Epithelial cell of prostate (primary cell): ENCODE data around the gene RAB6B.

Source experiments
- DNase-seq: peaks from one replicate; pipeline ENCODE4 v3.0.0-alpha.2; 2011; ENCODE audit warnings: low read depth, low spot score
- H3K27ac ChIP-seq: fragments of 450-650 bp; 2 replicates; pipeline ENCODE4 v1.5.1; 2017; ENCODE audit warnings: mild to moderate bottlenecking

The RAB6B gene

DNA sequence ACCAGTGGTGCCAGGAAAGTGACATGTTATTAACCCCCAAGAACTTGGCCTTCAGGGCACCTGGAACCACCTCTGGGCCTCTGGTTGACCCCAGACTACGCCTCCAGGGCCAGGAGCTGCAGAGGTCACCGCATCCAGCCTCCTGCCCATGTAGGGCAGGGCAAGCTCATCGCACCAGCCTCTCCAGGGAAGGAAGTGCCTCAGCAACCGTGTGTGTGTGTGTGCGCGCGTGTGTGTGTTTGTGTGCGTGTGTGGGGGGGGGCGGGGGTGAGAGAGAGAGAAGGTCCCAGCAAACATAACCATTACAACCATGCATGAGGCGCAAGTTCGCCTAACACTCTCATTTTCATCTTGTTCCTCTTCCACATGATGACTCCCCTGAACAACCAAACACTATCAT is 31.8 kb downstream of the RAB6B start:
- H3K27ac ChIP-seq = no peak overlapping the region
- DNase-seq = no peak

GRCh38 chr3:133862161-133862560 is 33.5 kb downstream of the RAB6B start:
- no peak overlapping the region for H3K27ac ChIP-seq
- DNase-seq = no peak

DNA sequence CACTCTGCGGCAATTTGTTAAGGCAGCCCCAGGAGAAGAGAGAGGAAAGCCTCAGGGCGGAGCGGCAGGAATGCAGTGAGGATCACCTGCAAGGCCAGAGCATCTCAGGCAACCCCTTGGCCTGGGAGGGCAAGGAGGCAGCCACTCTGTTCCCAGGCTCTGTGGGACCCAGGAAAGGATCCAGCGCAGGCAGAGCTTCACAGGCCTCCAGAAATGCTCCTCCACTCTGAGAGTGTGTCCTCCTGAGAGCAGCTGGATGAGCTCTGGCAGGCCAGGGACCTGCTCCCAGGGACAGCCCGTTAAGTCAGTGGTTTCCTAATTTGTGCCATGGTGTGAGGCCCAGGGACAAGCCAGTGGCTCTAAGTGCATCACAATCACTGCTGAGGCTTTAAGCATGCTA is 35.2 kb downstream of the RAB6B start:
- no peak overlapping the region for H3K27ac ChIP-seq

GRCh38 chr3:133859381-133860234 is 36.1 kb downstream of the RAB6B start:
- no peak overlapping the region for H3K27ac ChIP-seq
- no peak for DNase-seq

More for the DNA sequence above, 35.2 kb downstream of the RAB6B start:
- no peak for DNase-seq

GRCh38 chr3:133857767-133858166 is 37.9 kb downstream of the RAB6B start:
- H3K27ac ChIP-seq = no peak overlapping the region
- no peak for DNase-seq

DNA sequence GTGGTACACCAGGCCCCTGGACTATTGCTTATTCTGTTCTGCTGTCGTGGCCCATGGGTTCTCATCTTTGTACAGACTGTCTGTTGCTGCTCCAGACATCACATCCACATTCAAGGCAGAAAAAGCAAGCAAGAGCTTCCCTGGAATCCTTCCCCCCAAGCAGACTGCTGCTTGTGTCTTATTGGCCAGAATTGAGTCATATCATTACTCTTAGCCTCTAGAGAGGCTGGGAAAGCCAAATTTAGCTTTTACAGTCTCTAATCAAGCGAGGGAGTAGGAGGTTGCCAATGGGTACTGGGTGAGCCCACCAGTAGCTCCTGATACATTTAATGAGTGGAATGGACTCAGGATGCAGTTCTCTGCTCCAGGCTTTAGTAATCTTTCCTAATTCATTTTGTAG is 39.4 kb downstream of the RAB6B start:
- H3K27ac ChIP-seq = no peak overlapping the region
- DNase-seq = no peak

GRCh38 chr3:133855772-133856171 is 39.9 kb downstream of the RAB6B start:
- H3K27ac ChIP-seq = no peak overlapping the region
- DNase-seq = no peak

DNA sequence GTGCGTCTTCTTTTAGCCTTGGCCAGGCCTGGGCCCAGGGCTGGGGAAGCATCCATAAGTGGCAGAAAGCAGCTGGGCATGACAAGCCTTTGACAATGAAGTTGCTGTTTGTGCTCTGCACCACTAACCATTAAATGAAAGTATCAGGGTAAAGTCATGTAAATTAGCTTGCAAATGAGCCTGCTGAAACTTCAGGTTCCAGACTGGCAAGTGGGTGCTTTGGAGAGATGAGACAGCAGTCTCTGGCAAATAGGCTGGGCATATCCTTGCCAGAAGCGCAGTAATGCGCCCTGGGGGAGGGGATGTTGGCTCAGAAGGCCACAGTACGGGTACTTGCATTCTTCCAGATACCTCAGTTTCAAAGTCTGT is 40.7 kb downstream of the RAB6B start:
- DNase-seq = no peak
- no peak overlapping the region for H3K27ac ChIP-seq

DNA sequence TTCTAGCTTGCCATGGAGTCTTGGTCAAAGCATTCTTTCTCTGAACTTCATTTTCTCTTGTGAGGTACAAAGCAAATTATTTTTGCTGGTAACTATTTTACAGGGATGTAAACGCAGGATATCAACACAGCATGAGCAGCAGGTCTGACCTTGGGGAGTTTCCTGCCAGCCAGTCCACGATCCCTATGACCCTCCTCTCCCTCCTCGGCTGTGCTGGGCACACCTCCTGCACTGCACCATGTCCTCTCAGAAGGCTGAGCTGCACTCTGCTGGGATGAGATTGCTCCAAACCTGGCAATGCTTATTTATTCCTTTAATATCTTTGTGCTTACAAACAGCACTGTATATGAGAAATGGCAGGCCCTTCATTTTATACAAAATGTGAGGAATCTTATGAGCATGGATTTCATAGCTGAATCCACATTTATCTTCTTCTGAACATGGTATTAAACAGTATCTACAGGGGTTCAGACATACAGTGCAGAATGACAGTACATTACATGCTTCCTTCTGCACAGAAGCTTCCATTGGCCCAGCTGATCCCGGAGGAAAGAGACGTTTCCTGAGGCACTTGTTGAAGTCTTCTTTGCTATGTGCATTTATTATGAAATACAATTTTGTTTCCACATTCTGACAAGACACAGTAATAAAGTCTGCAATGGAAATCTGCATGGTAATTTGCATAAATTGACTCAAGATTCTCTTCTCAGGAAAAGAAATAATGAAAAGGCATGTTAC is 41.2 kb downstream of the RAB6B start:
- no peak overlapping the region for H3K27ac ChIP-seq

DNA sequence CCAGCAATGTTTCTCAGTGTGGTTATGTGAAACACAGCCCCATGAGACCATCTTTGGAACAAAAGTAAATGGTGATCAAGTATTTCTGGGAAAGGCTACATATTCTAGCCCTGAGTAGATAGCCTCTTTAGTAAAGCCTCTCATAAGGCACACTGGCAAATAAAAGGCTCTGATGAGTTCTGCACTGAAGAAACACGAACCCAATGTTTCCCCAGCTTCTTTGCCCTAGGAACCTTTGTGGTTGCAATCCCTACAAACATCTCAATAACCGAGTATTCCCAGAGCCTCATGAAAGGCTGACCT is 41.8 kb downstream of the RAB6B start:
- DNase-seq = no peak
- no peak overlapping the region for H3K27ac ChIP-seq

More for the DNA sequence above, 41.2 kb downstream of the RAB6B start:
- DNase-seq = no peak

DNA sequence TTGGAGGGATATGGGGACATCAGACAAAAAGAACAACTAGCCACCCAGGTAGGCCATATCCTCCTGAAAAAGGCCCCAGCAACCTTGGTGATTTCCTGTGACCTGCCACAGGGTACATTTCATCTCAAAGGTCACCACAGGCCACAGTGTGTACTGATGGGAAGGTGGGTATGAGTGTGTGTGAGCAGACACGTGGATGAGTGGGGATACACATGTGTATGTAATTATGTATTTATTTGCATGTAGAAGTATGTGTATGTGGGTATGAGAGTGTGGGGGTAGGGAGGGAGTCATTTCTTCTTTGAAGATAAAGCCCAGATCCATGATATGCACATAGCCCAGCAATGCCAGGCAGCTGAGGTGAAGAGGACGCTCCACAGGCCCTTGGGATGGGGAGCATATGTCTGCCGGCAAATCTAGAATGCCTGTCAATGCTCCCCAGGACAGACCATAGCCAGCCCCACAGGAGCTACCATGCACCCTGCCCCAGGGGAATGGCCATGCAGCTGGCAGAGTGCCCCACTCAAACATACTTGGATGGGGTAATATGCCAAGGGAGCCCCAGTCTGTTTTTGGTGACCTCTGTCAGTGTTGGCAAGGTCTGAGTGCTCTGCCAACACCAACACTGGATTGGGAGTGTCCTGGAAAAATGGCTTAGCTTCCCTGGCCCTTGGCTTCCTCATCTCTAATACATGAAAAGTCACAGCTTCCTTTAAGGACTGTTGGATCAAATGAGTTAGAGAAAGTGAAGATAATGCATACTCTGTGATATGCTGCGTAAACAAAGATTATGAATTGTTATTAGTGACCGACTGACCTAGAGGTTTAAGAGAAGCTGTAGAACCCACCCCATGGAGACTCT is 42.4 kb downstream of the RAB6B start:
- no peak for DNase-seq
- no peak overlapping the region for H3K27ac ChIP-seq

GRCh38 chr3:133851931-133852330 is 43.8 kb downstream of the RAB6B start:
- DNase-seq = no peak
- no peak overlapping the region for H3K27ac ChIP-seq

- no peak overlapping the region for H3K27ac ChIP-seq
- no peak for DNase-seq
Measured at GRCh38 chr3:133851266-133851906, 44.3 kb downstream of the RAB6B start.

- no peak for DNase-seq
- H3K27ac ChIP-seq = no peak overlapping the region
Measured at GRCh38 chr3:133850034-133850433, 45.6 kb downstream of the RAB6B start.

- no peak overlapping the region for H3K27ac ChIP-seq
- DNase-seq = no peak
Measured at GRCh38 chr3:133849346-133849745, 46.3 kb downstream of the RAB6B start.

GRCh38 chr3:133845127-133845526 is 50.6 kb downstream of the RAB6B start:
- no peak for DNase-seq
- no peak overlapping the region for H3K27ac ChIP-seq

DNA sequence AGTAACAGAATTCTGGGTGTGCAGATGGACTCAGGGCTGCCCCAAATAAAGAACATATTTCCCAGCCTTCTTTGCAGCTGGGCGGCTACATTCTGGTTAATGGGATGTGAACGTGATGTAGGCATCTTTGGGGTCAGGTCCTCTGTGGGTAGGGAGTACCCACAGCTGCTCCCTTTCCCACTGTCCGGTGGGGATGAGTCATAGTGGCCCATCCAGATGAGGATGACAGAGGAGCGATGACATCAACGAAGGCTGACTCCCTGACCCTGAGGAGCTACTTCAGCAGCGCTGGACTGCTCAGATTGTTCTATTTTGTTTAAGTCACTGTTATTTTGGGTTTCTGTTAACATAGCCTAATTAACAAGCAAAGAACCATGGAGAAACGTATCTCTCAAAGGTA is 52.0 kb downstream of the RAB6B start:
- no peak overlapping the region for H3K27ac ChIP-seq
- no peak for DNase-seq

DNA sequence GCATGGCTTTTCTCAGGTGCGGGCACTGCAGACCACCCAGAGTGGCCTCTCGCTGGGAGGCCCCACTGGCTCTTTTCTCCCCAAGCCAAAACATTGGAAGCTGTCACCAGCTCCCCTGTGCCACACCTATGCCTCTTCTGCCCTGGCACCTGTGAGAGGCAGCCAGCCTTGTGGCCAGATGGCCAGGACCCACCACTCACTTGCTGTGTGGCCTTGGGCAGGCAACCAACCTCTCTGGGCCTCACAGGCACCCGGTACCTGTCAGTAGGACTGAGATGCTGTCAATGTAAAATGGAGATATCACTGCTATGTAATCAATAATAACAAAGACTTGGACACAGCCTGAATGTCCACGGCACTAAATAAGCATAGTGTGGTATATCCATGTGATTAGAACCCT is 53.5 kb downstream of the RAB6B start:
- H3K27ac ChIP-seq = no peak overlapping the region
- no peak for DNase-seq

- DNase-seq = no peak
- H3K27ac ChIP-seq = no peak overlapping the region
Measured at GRCh38 chr3:133841196-133841595, 54.5 kb downstream of the RAB6B start.

DNA sequence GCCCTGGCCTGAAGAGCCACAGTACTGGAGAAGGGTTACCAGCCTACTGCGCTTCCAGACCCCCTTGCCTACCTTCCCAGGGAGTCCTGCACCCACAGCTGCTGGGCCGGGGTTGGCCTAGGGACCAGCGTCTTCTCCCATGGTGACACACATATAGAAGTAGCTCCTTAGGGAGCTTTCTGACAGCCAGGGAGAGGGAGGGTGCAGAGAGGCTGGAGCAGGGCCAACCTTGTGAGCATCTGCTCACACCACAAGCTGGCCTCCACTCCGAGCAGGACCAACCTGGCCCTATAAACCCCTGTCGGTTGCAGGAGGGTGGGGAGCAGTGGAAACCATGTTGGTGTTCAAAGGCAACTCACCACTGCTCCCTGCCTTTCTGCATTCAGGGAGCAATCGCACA is 54.9 kb downstream of the RAB6B start:
- no peak for DNase-seq
- no peak overlapping the region for H3K27ac ChIP-seq
